WTC11 (cell line): ENCODE measurements around the gene MAPK8IP2.

Source experiments
- CTCF ChIP-seq: fragments of 200-600 bp; IDR thresholded peaks from 2 replicates; pipeline ENCODE4 v1.8.0; 2022; ENCODE audit warnings: antibody characterized with exemption
- NFYB ChIP-seq: sonication (generic); formaldehyde crosslinking; conservative IDR thresholded peaks from 2 replicates; pipeline ENCODE4 v1.8.0; 2022; ENCODE audit warnings: low read depth, missing genetic modification reagents
- NR2C2 ChIP-seq: sonication (generic); formaldehyde crosslinking; IDR thresholded peaks from 2 replicates; pipeline ENCODE4 v1.8.0; 2022; ENCODE audit warnings: mild to moderate bottlenecking, missing genetic modification reagents
- USF2 ChIP-seq: sonication (generic); formaldehyde crosslinking; IDR thresholded peaks from 2 replicates; pipeline ENCODE4 v1.8.1; 2023; ENCODE audit warnings: mild to moderate bottlenecking, missing genetic modification reagents, moderate library complexity
- TF ChIP-seq, protein P1 (sequence below): sonication (generic); formaldehyde crosslinking; IDR thresholded peaks from 2 replicates; pipeline ENCODE4 v1.8.0; 2022; ENCODE audit warnings: missing genetic modification reagents
- TF ChIP-seq, protein P2 (sequence below): sonication (generic); formaldehyde crosslinking; IDR thresholded peaks from 2 replicates; pipeline ENCODE4 v1.8.1; 2022; ENCODE audit warnings: mild to moderate bottlenecking, missing genetic modification reagents, moderate library complexity, borderline replicate concordance

DNA sequence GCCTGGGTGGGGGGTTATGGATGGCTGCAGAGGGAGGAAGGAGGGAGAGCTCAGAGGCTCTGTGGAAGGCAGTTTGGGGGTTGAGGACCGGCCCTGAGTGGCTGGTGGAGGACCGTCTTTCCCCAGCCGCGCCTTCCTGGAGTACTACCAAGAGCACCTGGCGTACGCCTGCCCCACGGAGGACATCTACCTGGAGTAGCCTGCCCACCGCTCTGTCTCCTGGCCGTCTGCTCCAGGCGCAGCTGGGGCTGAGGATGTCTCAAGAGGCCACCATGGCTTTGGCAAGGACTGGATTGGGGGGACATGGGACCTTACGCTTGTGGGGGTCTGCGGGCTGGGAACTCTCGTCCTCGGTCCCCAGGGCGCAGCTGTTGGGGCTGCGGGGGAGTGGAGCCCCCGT, 10.0 kb downstream of the MAPK8IP2 start:
- TF ChIP-seq CTCF (no peak), USF2 (CRISPR knock-in tag) (no peak), NR2C2 (no peak), NFYB (CRISPR knock-in tag) (no peak)
- TF ChIP-seq, protein P1, sequence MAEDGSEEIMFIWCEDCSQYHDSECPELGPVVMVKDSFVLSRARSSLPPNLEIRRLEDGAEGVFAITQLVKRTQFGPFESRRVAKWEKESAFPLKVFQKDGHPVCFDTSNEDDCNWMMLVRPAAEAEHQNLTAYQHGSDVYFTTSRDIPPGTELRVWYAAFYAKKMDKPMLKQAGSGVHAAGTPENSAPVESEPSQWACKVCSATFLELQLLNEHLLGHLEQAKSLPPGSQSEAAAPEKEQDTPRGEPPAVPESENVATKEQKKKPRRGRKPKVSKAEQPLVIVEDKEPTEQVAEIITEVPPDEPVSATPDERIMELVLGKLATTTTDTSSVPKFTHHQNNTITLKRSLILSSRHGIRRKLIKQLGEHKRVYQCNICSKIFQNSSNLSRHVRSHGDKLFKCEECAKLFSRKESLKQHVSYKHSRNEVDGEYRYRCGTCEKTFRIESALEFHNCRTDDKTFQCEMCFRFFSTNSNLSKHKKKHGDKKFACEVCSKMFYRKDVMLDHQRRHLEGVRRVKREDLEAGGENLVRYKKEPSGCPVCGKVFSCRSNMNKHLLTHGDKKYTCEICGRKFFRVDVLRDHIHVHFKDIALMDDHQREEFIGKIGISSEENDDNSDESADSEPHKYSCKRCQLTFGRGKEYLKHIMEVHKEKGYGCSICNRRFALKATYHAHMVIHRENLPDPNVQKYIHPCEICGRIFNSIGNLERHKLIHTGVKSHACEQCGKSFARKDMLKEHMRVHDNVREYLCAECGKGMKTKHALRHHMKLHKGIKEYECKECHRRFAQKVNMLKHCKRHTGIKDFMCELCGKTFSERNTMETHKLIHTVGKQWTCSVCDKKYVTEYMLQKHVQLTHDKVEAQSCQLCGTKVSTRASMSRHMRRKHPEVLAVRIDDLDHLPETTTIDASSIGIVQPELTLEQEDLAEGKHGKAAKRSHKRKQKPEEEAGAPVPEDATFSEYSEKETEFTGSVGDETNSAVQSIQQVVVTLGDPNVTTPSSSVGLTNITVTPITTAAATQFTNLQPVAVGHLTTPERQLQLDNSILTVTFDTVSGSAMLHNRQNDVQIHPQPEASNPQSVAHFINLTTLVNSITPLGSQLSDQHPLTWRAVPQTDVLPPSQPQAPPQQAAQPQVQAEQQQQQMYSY = no peak
- TF ChIP-seq, protein P2, sequence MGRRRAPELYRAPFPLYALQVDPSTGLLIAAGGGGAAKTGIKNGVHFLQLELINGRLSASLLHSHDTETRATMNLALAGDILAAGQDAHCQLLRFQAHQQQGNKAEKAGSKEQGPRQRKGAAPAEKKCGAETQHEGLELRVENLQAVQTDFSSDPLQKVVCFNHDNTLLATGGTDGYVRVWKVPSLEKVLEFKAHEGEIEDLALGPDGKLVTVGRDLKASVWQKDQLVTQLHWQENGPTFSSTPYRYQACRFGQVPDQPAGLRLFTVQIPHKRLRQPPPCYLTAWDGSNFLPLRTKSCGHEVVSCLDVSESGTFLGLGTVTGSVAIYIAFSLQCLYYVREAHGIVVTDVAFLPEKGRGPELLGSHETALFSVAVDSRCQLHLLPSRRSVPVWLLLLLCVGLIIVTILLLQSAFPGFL (CRISPR knock-in tag) = no peak
